ENCODE measurements around the gene DLG1. TPM values are rescaled to one million over a fixed set of nuclear protein-coding genes. Genes with fewer than 3 reads are reported as not detected.

Gene DLG1
- total and polyA plus RNA-seq, 2 experiments from 2014 or later: 27.6 to 98.0 TPM

DNA sequence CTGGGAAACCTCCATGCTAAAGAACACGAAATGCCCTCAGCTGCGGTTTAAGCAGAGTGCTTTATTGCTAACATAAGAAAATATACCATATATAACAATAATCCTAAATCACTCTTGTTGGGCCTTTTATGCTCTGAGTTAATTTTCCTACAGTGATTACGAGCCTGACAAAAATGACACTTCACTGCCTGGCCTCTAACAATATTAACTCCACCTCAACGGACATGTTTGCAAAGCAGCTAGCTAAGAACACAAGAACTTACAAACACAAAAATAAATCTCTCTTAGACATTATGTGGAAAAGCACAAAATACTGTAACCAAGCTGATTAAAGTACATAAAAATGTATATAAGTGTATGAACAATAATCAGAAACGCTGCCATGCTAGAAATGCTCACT lies 40.7 kb downstream of the DLG1 start:
- Histone ChIP-seq H3K4me1 (ENCODE audit: insufficient read depth) (no peaks in the 10 kb centered on the region; the same call in 1 of the 2 replicates), H3K4me3 (no peak overlapping the region), H4K20me1 (replicated peaks; ENCODE audit: insufficient read depth) (0 out of 2 replicates have a peak, but pooled peaks cover 7% of the 10 kb centered on the region), H3K4me2 (no peak overlapping the region), H2AFZ (no peak overlapping the region), H3K27ac (ENCODE audit: low read depth) (no peak overlapping the region), H3K9me2 (ENCODE audit: insufficient read depth) (no peaks in the 10 kb centered on the region), H3K79me2 (replicated peaks; ENCODE audit: insufficient read depth) (peaks cover 94% of the 10 kb centered on the region), H3K27me3 (ENCODE audit: insufficient read depth) (no peaks in the 10 kb centered on the region), H3K36me3 (ENCODE audit: insufficient read depth) (no peaks in the 10 kb centered on the region), H3F3A (replicated peaks; ENCODE audit: low read depth) (no peaks in the 10 kb centered on the region)
- no peaks in the 10 kb centered on the region for H3K9me3 Mint-ChIP-seq
- DNase-seq (ENCODE audit: low spot score) (no peak), ATAC-seq (no peak)
- no peaks in the 10 kb centered on the region for H3K27me3 Mint-ChIP-seq (ENCODE audit: insufficient read depth, low read depth, poor library complexity)
- no peak overlapping the region for H3K27ac Mint-ChIP-seq
- peaks cover 29% of the 10 kb centered on the region; the same call in 2 of the 3 replicates for H3K4me1 Mint-ChIP-seq
- H3K36me3 Mint-ChIP-seq (ENCODE audit: low read depth): no peaks in the 10 kb centered on the region
- no peak overlapping the region for H3K4me3 Mint-ChIP-seq
- TF ChIP-seq POLR2AphosphoS5 (IDR thresholded peaks at IDR 0.05; ENCODE audit: low read depth): no peak
- no peak for TF ChIP-seq CTCF (conservative IDR thresholded peaks at IDR 0.05; ENCODE audit: low read depth in 2 of 2)
- no peak for TF ChIP-seq NANOG (IDR thresholded peaks at IDR 0.05; ENCODE audit: borderline replicate concordance)
- TF ChIP-seq EZH2 (IDR thresholded peaks at IDR 0.05; ENCODE audit: low read depth, unreplicated experiment): no peak
- TF ChIP-seq, protein P1, sequence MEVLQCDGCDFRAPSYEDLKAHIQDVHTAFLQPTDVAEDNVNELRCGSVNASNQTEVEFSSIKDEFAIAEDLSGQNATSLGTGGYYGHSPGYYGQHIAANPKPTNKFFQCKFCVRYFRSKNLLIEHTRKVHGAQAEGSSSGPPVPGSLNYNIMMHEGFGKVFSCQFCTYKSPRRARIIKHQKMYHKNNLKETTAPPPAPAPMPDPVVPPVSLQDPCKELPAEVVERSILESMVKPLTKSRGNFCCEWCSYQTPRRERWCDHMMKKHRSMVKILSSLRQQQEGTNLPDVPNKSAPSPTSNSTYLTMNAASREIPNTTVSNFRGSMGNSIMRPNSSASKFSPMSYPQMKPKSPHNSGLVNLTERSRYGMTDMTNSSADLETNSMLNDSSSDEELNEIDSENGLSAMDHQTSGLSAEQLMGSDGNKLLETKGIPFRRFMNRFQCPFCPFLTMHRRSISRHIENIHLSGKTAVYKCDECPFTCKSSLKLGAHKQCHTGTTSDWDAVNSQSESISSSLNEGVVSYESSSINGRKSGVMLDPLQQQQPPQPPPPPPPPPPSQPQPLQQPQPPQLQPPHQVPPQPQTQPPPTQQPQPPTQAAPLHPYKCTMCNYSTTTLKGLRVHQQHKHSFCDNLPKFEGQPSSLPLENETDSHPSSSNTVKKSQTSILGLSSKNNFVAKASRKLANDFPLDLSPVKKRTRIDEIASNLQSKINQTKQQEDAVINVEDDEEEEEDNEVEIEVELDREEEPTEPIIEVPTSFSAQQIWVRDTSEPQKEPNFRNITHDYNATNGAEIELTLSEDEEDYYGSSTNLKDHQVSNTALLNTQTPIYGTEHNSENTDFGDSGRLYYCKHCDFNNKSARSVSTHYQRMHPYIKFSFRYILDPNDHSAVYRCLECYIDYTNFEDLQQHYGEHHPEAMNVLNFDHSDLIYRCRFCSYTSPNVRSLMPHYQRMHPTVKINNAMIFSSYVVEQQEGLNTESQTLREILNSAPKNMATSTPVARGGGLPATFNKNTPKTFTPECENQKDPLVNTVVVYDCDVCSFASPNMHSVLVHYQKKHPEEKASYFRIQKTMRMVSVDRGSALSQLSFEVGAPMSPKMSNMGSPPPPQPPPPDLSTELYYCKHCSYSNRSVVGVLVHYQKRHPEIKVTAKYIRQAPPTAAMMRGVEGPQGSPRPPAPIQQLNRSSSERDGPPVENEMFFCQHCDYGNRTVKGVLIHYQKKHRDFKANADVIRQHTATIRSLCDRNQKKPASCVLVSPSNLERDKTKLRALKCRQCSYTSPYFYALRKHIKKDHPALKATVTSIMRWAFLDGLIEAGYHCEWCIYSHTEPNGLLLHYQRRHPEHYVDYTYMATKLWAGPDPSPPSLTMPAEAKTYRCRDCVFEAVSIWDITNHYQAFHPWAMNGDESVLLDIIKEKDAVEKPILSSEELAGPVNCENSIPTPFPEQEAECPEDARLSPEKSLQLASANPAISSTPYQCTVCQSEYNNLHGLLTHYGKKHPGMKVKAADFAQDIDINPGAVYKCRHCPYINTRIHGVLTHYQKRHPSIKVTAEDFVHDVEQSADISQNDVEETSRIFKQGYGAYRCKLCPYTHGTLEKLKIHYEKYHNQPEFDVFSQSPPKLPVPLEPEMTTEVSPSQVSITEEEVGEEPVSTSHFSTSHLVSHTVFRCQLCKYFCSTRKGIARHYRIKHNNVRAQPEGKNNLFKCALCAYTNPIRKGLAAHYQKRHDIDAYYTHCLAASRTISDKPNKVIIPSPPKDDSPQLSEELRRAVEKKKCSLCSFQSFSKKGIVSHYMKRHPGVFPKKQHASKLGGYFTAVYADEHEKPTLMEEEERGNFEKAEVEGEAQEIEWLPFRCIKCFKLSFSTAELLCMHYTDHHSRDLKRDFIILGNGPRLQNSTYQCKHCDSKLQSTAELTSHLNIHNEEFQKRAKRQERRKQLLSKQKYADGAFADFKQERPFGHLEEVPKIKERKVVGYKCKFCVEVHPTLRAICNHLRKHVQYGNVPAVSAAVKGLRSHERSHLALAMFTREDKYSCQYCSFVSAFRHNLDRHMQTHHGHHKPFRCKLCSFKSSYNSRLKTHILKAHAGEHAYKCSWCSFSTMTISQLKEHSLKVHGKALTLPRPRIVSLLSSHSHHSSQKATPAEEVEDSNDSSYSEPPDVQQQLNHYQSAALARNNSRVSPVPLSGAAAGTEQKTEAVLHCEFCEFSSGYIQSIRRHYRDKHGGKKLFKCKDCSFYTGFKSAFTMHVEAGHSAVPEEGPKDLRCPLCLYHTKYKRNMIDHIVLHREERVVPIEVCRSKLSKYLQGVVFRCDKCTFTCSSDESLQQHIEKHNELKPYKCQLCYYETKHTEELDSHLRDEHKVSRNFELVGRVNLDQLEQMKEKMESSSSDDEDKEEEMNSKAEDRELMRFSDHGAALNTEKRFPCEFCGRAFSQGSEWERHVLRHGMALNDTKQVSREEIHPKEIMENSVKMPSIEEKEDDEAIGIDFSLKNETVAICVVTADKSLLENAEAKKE (CRISPR knock-in tag; IDR thresholded peaks at IDR 0.05): no peak
- no peak for TF ChIP-seq JUNB (IDR thresholded peaks at IDR 0.05; ENCODE audit: unreplicated experiment)
- no peak for TF ChIP-seq STAT1 (IDR thresholded peaks at IDR 0.05; ENCODE audit: unreplicated experiment)
- TF ChIP-seq ZNF331 (CRISPR knock-in tag; IDR thresholded peaks at IDR 0.05; ENCODE audit: low read depth): no peak
- TF ChIP-seq REST (IDR thresholded peaks at IDR 0.05; ENCODE audit: unreplicated experiment): no peak
- TF ChIP-seq EZH2phosphoT487 (IDR thresholded peaks at IDR 0.05; ENCODE audit: unreplicated experiment): no peak
- TF ChIP-seq CREB1 (CRISPR knock-in tag; IDR thresholded peaks at IDR 0.05; ENCODE audit: low read depth): no peak
- TF ChIP-seq, protein P2, sequence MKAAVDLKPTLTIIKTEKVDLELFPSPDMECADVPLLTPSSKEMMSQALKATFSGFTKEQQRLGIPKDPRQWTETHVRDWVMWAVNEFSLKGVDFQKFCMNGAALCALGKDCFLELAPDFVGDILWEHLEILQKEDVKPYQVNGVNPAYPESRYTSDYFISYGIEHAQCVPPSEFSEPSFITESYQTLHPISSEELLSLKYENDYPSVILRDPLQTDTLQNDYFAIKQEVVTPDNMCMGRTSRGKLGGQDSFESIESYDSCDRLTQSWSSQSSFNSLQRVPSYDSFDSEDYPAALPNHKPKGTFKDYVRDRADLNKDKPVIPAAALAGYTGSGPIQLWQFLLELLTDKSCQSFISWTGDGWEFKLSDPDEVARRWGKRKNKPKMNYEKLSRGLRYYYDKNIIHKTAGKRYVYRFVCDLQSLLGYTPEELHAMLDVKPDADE (IDR thresholded peaks at IDR 0.05): no peak
- no peak for TF ChIP-seq ZNF114 (CRISPR knock-in tag; IDR thresholded peaks at IDR 0.05)
